IMR-90 (cell line): ENCODE data around the gene IER5. TPM values are rescaled to one million over a fixed set of nuclear protein-coding genes. Genes with fewer than 3 reads are reported as not detected.

Source experiments
- ATAC-seq: fragments of 200-7000 bp; cut with Tn5 transposase; 2 replicates; pipeline ENCODE4 v1.9.1; 2020; ENCODE audit warnings: low read depth, mild to moderate bottlenecking, moderate library complexity
- BruUV-seq: library from RNA; stranded (reverse); fragments of 400-500 nt; replicated peaks from 2 replicates; lab custom pipeline; 2021; lab: Mats Ljungman, UMichigan
- CTCF ChIA-PET: fragments of 300-600 bp; formaldehyde crosslinking; extraction: SDS; loops from one replicate; lab custom pipeline; 2021; ENCODE audit warnings: antibody characterized with exemption; lab: Yijun Ruan, JAX
- POLR2A ChIA-PET: fragments of 300-600 bp; sonication (Branson Sonifier 250); formaldehyde crosslinking; loops from one replicate; lab custom pipeline; 2022; ENCODE audit warnings: antibody characterized with exemption; ENCODE audit not compliant: unreplicated experiment; lab: Charles Lee
- DNase-seq: peaks from one replicate; pipeline ENCODE4 v3.0.0; 2013
- H2AFZ ChIP-seq: replicated peaks from 2 replicates; pipeline ENCODE3; 2013; ENCODE audit warnings: low read length, mild to moderate bottlenecking; ENCODE audit not compliant: poor library complexity
- H2AK5ac ChIP-seq: 2 replicates; pipeline ENCODE4 v1.6.1; 2013; ENCODE audit warnings: low read depth, low read length, inconsistent platforms
- H2AK9ac ChIP-seq: replicated peaks from 2 replicates; pipeline ENCODE3; 2013; ENCODE audit warnings: mild to moderate bottlenecking, low read depth, low read length, moderate library complexity; ENCODE audit not compliant: poor library complexity
- H2BK120ac ChIP-seq: 2 replicates; pipeline ENCODE4 v1.6.1; 2013; ENCODE audit warnings: low read depth, low read length, inconsistent platforms
- H2BK15ac ChIP-seq: 3 replicates; pipeline ENCODE4 v1.6.1; 2013; ENCODE audit warnings: low read depth, low read length, inconsistent platforms
- H2BK20ac ChIP-seq: 2 replicates; pipeline ENCODE4 v1.6.1; 2013; ENCODE audit warnings: low read depth, mild to moderate bottlenecking, inconsistent platforms, low read length, moderate library complexity
- H2BK5ac ChIP-seq: 2 replicates; pipeline ENCODE4 v1.6.1; 2013; ENCODE audit warnings: mild to moderate bottlenecking, low read depth, low read length, inconsistent platforms; ENCODE audit not compliant: poor library complexity, severe bottlenecking
- H3K14ac ChIP-seq: replicated peaks from 2 replicates; pipeline ENCODE4 v1.6.1; 2013; ENCODE audit warnings: low read depth, low read length, inconsistent platforms
- H3K18ac ChIP-seq: 2 replicates; pipeline ENCODE4 v1.6.1; 2013; ENCODE audit warnings: low read depth, low read length, control low read depth
- H3K23ac ChIP-seq: 2 replicates; pipeline ENCODE4 v1.6.1; 2013; ENCODE audit warnings: low read depth, low read length, inconsistent platforms
- H3K27ac ChIP-seq: 2 replicates; pipeline ENCODE4 v1.5.1; 2013; ENCODE audit warnings: mild to moderate bottlenecking, control low read depth, low read length; ENCODE audit not compliant: insufficient read depth
- H3K27me3 ChIP-seq: 2 replicates; pipeline ENCODE4 v1.6.1; 2013; ENCODE audit warnings: low read length; ENCODE audit not compliant: control insufficient read depth, insufficient read depth
- H3K36me3 ChIP-seq: 2 replicates; pipeline ENCODE4 v1.6.1; 2013; ENCODE audit warnings: low read length, mixed read lengths; ENCODE audit not compliant: control insufficient read depth, insufficient read depth
- H3K4ac ChIP-seq: 2 replicates; pipeline ENCODE4 v1.6.1; 2013; ENCODE audit warnings: low read depth, low read length, inconsistent platforms
- H3K4me1 ChIP-seq: 2 replicates; pipeline ENCODE4 v1.6.1; 2013; ENCODE audit warnings: low read length, mixed read lengths; ENCODE audit not compliant: control insufficient read depth, insufficient read depth
- H3K4me2 ChIP-seq: 2 replicates; pipeline ENCODE4 v1.6.1; 2013; ENCODE audit warnings: low read depth, mild to moderate bottlenecking, control low read depth, low read length, moderate library complexity
- H3K4me3 ChIP-seq: 2 replicates; pipeline ENCODE4 v1.5.1; 2013; ENCODE audit warnings: low read depth, mild to moderate bottlenecking, control low read depth, low read length, moderate library complexity; ENCODE audit not compliant: insufficient read depth
- H3K56ac ChIP-seq: 2 replicates; pipeline ENCODE4 v1.6.1; 2013; ENCODE audit warnings: low read length, inconsistent platforms; ENCODE audit not compliant: insufficient read depth; ENCODE audit errors: extremely low read depth
- H3K79me1 ChIP-seq, 2 experiments: 2 replicates each; pipeline ENCODE4 v1.6.1; 2013; ENCODE audit warnings: low read length in 2 of 2, inconsistent platforms in 1 of 2, low read depth in 1 of 2
- H3K9ac ChIP-seq: 2 replicates; pipeline ENCODE4 v1.6.1; 2013; ENCODE audit warnings: low read depth, low read length, control low read depth
- H3K9me1 ChIP-seq: 2 replicates; pipeline ENCODE4 v1.6.1; 2013; ENCODE audit warnings: low read length, inconsistent platforms; ENCODE audit not compliant: insufficient read depth
- H3K9me3 ChIP-seq: 2 replicates; pipeline ENCODE4 v1.6.1; 2013; ENCODE audit warnings: low read length; ENCODE audit not compliant: control insufficient read depth, insufficient read depth
- H4K20me1 ChIP-seq: 2 replicates; pipeline ENCODE4 v1.6.1; 2013; ENCODE audit warnings: low read length, inconsistent platforms; ENCODE audit not compliant: insufficient read depth
- H4K5ac ChIP-seq: 2 replicates; pipeline ENCODE4 v1.6.1; 2013; ENCODE audit warnings: mild to moderate bottlenecking, low read depth, low read length, control low read depth
- H4K8ac ChIP-seq, 2 experiments: 2 replicates each; pipeline ENCODE4 v1.6.1; 2013; ENCODE audit warnings: low read depth in 2 of 2, low read length in 2 of 2, control low read depth in 1 of 2, inconsistent platforms in 1 of 2
- H4K91ac ChIP-seq: 2 replicates; pipeline ENCODE4 v1.6.1; 2013; ENCODE audit warnings: low read depth, low read length, inconsistent platforms; ENCODE audit not compliant: insufficient read depth
- POLR2A ChIP-seq: IDR thresholded peaks from 2 replicates; pipeline ENCODE4 v1.6.1; 2012; ENCODE audit warnings: mild to moderate bottlenecking, low read depth, low read length
- WGBS, 2 experiments: methylation state at CpG; one replicate each; pipeline versions ENCODE4 v1.1.5 to v1.1.7; 2013; ENCODE audit warnings: missing lambda C conversion rate in 2 of 2; ENCODE audit not compliant: insufficient read length in 1 of 2; ENCODE audit errors: extremely low coverage in 2 of 2; 5-methylcytosine and 5-hydroxymethylcytosine counted together
- dilution Hi-C: fragments of 300-500 bp; cut with HindIII; formaldehyde crosslinking; loops from one replicate; pipeline ENCODE4 v1.14.3; 2018; ENCODE audit warnings: low sequenced_read_pairs; ENCODE audit not compliant: unreplicated experiment
- in situ Hi-C: fragments of 300-500 bp; cut with MboI; formaldehyde crosslinking; loops from 3 replicates; pipeline ENCODE4 v1.14.3; 2019; ENCODE audit warnings: low sequenced_read_pairs, inconsistent platforms, mixed read lengths
- intact Hi-C: fragments of 100-400 bp; cut with micrococcal nuclease; formaldehyde crosslinking; loops from 2 replicates; pipeline ENCODE4 v1.10.0; 2022
- polyA plus RNA-seq, 3 experiments: library from polyadenylated mRNA; depleted of rRNA; stranded (reverse); fragments of >200 nt; gene quantifications; 2 replicates each; pipeline ENCODE4 v1.2.3, GENCODE V29; 2012; ENCODE audit warnings: low replicate concordance in 1 of 3
- total RNA-seq: library from RNA; depleted of rRNA; stranded (reverse); fragments of >200 nt; gene quantifications from 2 replicates; pipeline ENCODE4 v1.2.3, GENCODE V29; 2012

The IER5 gene
- total and polyA plus RNA-seq, 2 of the 4 experiments (the other 2 are of a cell fraction), result 15.8 to 27.1 TPM

GRCh38 chr1:181131255-181131941, 42.9 kb downstream of the IER5 start:
- ATAC-seq, result no peak
- DNase-seq, result no peak
- Histone ChIP-seq H3K4me2 (no peak overlapping the region), H3K27me3 (no peaks in the 10 kb centered on the region), H3K18ac (no peak overlapping the region), H3K14ac (no peak overlapping the region), H4K91ac (no peak overlapping the region; the same call in 1 of the 2 replicates), H4K20me1 (no peaks in the 10 kb centered on the region), H2BK120ac (peak overlapping the region; percentile 9; the same call in 1 of the 2 replicates), H4K5ac (no peak overlapping the region), H3K9ac (no peak overlapping the region), H2AK9ac (no peak overlapping the region), H3K27ac (no peak overlapping the region), H3K23ac (no peak overlapping the region), H2AK5ac (no peak overlapping the region), H3K9me3 (no peaks in the 10 kb centered on the region), H3K4me1 (peaks cover 28% of the 10 kb centered on the region), H3K9me1 (peaks cover 14% of the 10 kb centered on the region), H2BK20ac (no peak overlapping the region), H2BK5ac (no peak overlapping the region), H3K56ac (no peak overlapping the region), H3K79me1 (peaks cover 1 to 19% of the 10 kb centered on the region in 2 experiments; a peak in 2 of 4 replicates), H4K8ac (no peak overlapping the region), H3K36me3 (no peaks in the 10 kb centered on the region), H2BK15ac (no peak overlapping the region), H3K4me3 (no peak overlapping the region), H3K4ac (no peak overlapping the region), H2AFZ (no peak overlapping the region)
- 86 to 100% methylated on average over 2 to 3 of the region's 8 CpGs for WGBS, 2 experiments
- intact Hi-C loops, result no loop called here
- ChIA-PET POLR2A (interaction anchor here (0.6 kb wide), 2 partner anchors 12 to 27 kb away, joined by 3 to 4 read pairs; no protein-coding TSS in a partner anchor), CTCF (interaction anchor here (1.2 kb wide), 1 partner anchor 99 kb away, joined by 3 read pairs; no protein-coding TSS in a partner anchor)
- no TSS peak for BruUV-seq
- no peak for TF ChIP-seq POLR2A
- in situ Hi-C loops, result no loop called here
- dilution Hi-C loops, result no loop called here
